HCT116 (cell line): ENCODE measurements around the gene ACO2.

Experiments used
- EZH2 ChIP-seq: fragments of 200-600 bp; sonication (generic); IDR thresholded peaks from 2 replicates; pipeline ENCODE4 v1.6.1; 2017; ENCODE audit warnings: antibody characterized with exemption, mixed run types
- SRF ChIP-seq: IDR thresholded peaks from 2 replicates; pipeline ENCODE4 v1.6.1; 2012; ENCODE audit warnings: low read depth
- TF ChIP-seq, protein P1 (sequence below), 3 experiments: fragments of 200-600 bp in 1 of 3; sonication (generic) in 1 of 3; IDR thresholded peaks in 2 of 3; conservative IDR thresholded peaks in 1 of 3; 2 replicates each; pipeline ENCODE4 v1.5.1; 2012 to 2017; ENCODE audit warnings: low read depth in 2 of 3, low read length in 2 of 3, antibody characterized with exemption in 1 of 3, borderline replicate concordance in 1 of 3, control low read depth in 1 of 3, mild to moderate bottlenecking in 1 of 3, mixed read lengths in 1 of 3, mixed run types in 1 of 3, moderate library complexity in 1 of 3; ENCODE audit not compliant: insufficient read depth in 1 of 3

DNA sequence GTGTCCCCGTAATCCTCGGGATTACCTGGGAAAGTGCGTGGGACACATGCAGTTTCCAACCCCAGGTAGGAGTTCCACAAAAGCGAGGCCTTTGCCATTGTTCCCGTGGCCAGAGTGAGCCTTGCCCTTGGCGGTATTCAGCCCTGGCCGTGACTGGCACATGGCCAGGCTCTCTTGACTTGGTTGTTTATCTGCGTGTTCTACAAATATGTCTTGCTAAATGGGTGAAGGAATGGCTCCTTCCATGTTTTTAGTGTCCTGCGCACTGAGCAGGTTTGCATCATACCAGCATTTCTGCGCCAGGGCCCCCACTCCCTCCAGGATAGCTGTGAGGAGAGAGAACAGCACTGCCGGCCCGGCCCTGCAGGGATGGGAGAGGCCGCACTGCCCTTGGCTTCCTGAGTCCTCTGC is 55.3 kb downstream of the ACO2 start:
- TF ChIP-seq, protein P1, sequence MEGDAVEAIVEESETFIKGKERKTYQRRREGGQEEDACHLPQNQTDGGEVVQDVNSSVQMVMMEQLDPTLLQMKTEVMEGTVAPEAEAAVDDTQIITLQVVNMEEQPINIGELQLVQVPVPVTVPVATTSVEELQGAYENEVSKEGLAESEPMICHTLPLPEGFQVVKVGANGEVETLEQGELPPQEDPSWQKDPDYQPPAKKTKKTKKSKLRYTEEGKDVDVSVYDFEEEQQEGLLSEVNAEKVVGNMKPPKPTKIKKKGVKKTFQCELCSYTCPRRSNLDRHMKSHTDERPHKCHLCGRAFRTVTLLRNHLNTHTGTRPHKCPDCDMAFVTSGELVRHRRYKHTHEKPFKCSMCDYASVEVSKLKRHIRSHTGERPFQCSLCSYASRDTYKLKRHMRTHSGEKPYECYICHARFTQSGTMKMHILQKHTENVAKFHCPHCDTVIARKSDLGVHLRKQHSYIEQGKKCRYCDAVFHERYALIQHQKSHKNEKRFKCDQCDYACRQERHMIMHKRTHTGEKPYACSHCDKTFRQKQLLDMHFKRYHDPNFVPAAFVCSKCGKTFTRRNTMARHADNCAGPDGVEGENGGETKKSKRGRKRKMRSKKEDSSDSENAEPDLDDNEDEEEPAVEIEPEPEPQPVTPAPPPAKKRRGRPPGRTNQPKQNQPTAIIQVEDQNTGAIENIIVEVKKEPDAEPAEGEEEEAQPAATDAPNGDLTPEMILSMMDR (IDR thresholded peaks at IDR 0.05 in 2 of 3, conservative IDR thresholded peaks at IDR 0.05 in 1 of 3; ENCODE audit: borderline replicate concordance in 1 of 3, insufficient read depth in 1 of 3, low read depth in 2 of 3, low read length in 2 of 3): no peak
- TF ChIP-seq EZH2 (no peak), SRF (no peak)
